GM10266 (cell line): Measurements from ENCODE around the gene JMJD4.

Source experiments
- DNase-seq: peaks from one replicate; pipeline ENCODE4 v3.0.0; 2012; ENCODE audit errors: extremely low spot score
- TF ChIP-seq, protein P1 (sequence below): IDR thresholded peaks from 2 replicates; pipeline ENCODE4 v1.5.1; 2012; ENCODE audit warnings: mild to moderate bottlenecking, low read depth; ENCODE audit not compliant: control insufficient read depth, insufficient read depth; ENCODE audit errors: missing control alignments

The JMJD4 gene

DNA sequence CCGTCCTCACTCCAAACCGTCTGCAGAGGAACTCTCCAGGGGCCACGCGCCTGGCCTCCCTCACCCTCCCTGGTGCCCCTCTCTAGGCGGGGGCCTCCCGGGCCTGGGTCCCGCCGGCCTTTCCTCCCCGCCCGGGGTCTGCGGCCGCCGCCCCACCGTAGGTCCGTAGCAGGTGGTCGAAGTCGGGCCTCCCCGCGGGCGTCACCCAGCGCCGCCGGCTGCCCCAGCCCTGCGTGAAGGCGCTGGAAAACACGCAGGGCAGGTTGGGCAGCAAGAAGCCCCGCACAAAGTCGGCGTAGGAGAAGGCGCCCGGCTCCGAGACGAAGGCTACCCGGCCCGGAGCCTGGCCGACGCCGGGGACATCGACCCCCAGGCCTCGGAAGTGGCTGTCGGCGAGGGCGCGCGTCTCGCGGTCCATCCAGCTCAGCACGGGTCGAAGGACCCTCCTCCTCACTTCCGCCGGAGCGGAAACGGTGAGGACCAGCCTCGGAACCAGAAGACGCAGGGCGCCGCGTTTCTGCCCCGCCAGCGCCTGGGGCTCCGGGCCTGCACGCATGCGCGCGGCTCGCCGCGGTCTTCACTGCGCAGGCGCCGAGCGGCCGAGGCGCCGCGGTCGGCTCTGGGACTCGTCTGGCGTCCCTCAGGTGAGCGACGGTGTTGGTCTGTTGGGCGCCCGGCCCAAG is at the start of gene JMJD4, which contains the start of gene SNAP47:
TSS of gene JMJD4 (minus strand) at position 447 of the 683 bp plus-strand sequence. CDS start at position 418, 29 bp downstream.
TSS of gene SNAP47 (plus strand) at position 580 of the 683 bp plus-strand sequence. CDS start 12,302 bp downstream, outside the sequence.
- TF ChIP-seq, protein P1, sequence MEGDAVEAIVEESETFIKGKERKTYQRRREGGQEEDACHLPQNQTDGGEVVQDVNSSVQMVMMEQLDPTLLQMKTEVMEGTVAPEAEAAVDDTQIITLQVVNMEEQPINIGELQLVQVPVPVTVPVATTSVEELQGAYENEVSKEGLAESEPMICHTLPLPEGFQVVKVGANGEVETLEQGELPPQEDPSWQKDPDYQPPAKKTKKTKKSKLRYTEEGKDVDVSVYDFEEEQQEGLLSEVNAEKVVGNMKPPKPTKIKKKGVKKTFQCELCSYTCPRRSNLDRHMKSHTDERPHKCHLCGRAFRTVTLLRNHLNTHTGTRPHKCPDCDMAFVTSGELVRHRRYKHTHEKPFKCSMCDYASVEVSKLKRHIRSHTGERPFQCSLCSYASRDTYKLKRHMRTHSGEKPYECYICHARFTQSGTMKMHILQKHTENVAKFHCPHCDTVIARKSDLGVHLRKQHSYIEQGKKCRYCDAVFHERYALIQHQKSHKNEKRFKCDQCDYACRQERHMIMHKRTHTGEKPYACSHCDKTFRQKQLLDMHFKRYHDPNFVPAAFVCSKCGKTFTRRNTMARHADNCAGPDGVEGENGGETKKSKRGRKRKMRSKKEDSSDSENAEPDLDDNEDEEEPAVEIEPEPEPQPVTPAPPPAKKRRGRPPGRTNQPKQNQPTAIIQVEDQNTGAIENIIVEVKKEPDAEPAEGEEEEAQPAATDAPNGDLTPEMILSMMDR = no peak
- peak; percentile 96 for DNase-seq

- TF ChIP-seq, protein P1 = no peak
- DNase-seq = no peak
Measured at GRCh38 chr1:227782226-227782625, 47.1 kb upstream of the JMJD4 start.

DNA sequence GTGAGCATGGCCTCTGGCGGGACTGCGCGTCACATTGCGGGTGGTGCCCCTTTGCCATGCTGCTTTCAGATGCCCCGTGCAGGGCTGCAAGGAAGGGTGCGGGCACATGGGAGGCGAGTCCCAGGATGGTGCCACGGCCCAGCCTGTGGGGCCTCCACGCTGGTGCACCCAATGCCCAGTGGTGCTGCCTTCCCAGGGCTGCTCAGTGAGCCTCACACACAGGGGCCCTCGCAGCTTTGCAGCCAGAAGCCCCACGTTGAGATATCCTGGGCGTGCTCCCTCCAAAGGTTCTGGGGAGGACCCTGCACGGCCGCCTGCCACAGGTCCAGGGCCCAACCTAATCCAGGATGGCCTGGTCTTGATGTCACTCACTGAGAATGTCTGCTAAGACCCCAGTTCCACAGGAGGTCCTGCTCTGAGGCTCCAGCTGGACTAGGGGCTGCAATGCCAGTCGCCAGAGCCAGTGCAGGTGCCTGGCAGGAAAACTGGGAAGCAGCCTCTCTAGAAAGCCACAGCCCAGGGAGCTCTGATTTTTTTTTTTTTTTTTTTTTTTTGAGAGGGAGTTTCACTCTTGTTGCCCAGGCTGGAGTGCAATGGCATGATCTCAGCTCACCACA is 46.3 kb upstream of the JMJD4 start:
- TF ChIP-seq, protein P1 = no peak

GRCh38 chr1:227780101-227781044 is 45.3 kb upstream of the JMJD4 start:
- DNase-seq = no peak
- TF ChIP-seq, protein P1 = no peak

More for the DNA sequence above, 46.3 kb upstream of the JMJD4 start:
- no peak for DNase-seq

GRCh38 chr1:227779685-227780084 is 44.6 kb upstream of the JMJD4 start:
- DNase-seq = no peak
- TF ChIP-seq, protein P1 = no peak

GRCh38 chr1:227779021-227779441 is 43.9 kb upstream of the JMJD4 start:
- TF ChIP-seq, protein P1 = no peak

More at GRCh38 chr1:227779021-227779441, 43.9 kb upstream of the JMJD4 start:
- no peak for DNase-seq
